PC-3 (cell line): Measurements from ENCODE around the gene ILDR1. TPM values are rescaled to one million over a fixed set of nuclear protein-coding genes. Genes with fewer than 3 reads are reported as not detected.

Experiments
- ATAC-seq: fragments of 200-7000 bp; cut with Tn5 transposase; 2 replicates; pipeline ENCODE4 v1.9.1; 2020; ENCODE audit warnings: mild to moderate bottlenecking, moderate library complexity
- Bru-seq: library from RNA; stranded (reverse); fragments of 400-500 nt; gene quantifications from one replicate; lab custom pipeline; 2021; lab: Mats Ljungman, UMichigan
- BruChase-seq, 2 experiments: library from RNA; stranded (reverse); fragments of 400-500 nt; gene quantifications; one replicate each; lab custom pipeline; 2021; lab: Mats Ljungman, UMichigan
- BruUV-seq: library from RNA; stranded (reverse); fragments of 400-500 nt; replicated peaks from 2 replicates; lab custom pipeline; 2021; lab: Mats Ljungman, UMichigan
- CTCF ChIA-PET: fragments of 300-600 bp; sonication (Branson Sonifier 250); formaldehyde crosslinking; loops from one replicate; lab custom pipeline; 2022; ENCODE audit warnings: antibody characterized with exemption; lab: Charles Lee
- POLR2A ChIA-PET: fragments of 300-600 bp; sonication (Branson Sonifier 250); formaldehyde crosslinking; loops from one replicate; lab custom pipeline; 2022; ENCODE audit warnings: antibody characterized with exemption; ENCODE audit not compliant: unreplicated experiment; lab: Charles Lee
- DNase-seq: peaks from one replicate; pipeline ENCODE4 v3.0.0-alpha.2; 2015
- H2AFZ ChIP-seq: fragments of 300-600 bp; sonication (generic); 2 replicates; pipeline ENCODE4 v1.6.0; 2016; ENCODE audit warnings: antibody characterized with exemption, low read length
- H3F3A ChIP-seq: fragments of 300-600 bp; sonication (generic); one replicate; pipeline ENCODE4 v1.6.0; 2017; ENCODE audit warnings: antibody characterized with exemption, low read length, control low read depth, mild to moderate bottlenecking; ENCODE audit not compliant: unreplicated experiment
- H3K27ac ChIP-seq: fragments of 300-600 bp; sonication (generic); 2 replicates; pipeline ENCODE4 v1.5.1; 2016; ENCODE audit warnings: mild to moderate bottlenecking, low read length
- H3K27me3 ChIP-seq: fragments of 300-600 bp; sonication (generic); 2 replicates; pipeline ENCODE4 v1.6.1; 2016; ENCODE audit warnings: low read length, mixed read lengths
- H3K36me3 ChIP-seq: fragments of 300-600 bp; sonication (generic); 2 replicates; pipeline ENCODE4 v1.6.1; 2016; ENCODE audit warnings: low read depth, mixed run types, low read length, mixed read lengths
- H3K4me1 ChIP-seq: fragments of 300-600 bp; sonication (generic); 2 replicates; pipeline ENCODE4 v1.5.1; 2016; ENCODE audit warnings: low read length; ENCODE audit not compliant: insufficient read depth
- H3K4me2 ChIP-seq: fragments of 300-600 bp; sonication (generic); 2 replicates; pipeline ENCODE4 v1.6.0; 2016; ENCODE audit warnings: low read length
- H3K4me3 ChIP-seq: fragments of 300-600 bp; sonication (generic); 2 replicates; pipeline ENCODE4 v1.5.1; 2016; ENCODE audit warnings: mild to moderate bottlenecking, low read length, mixed read lengths
- H3K79me2 ChIP-seq: fragments of 300-600 bp; sonication (generic); 2 replicates; pipeline ENCODE4 v1.6.1; 2017; ENCODE audit warnings: low read length, mixed read lengths
- H3K9ac ChIP-seq: fragments of 300-600 bp; sonication (generic); 2 replicates; pipeline ENCODE4 v1.6.0; 2016; ENCODE audit warnings: mild to moderate bottlenecking, low read length
- H3K9me2 ChIP-seq: fragments of 300-600 bp; sonication (generic); replicated peaks from 2 replicates; pipeline ENCODE4 v1.6.1; 2016; ENCODE audit warnings: mixed run types, low read length, mixed read lengths
- H3K9me3 ChIP-seq: fragments of 300-600 bp; sonication (generic); 2 replicates; pipeline ENCODE4 v1.6.1; 2016; ENCODE audit warnings: low read length, mixed read lengths
- H4K20me1 ChIP-seq: fragments of 300-600 bp; sonication (generic); 2 replicates; pipeline ENCODE4 v1.6.1; 2016; ENCODE audit warnings: low read length, mixed read lengths
- CTCF ChIP-seq: fragments of 300-600 bp; sonication (generic); conservative IDR thresholded peaks from 2 replicates; pipeline ENCODE4 v1.5.1; 2017; ENCODE audit warnings: antibody characterized with exemption, low read depth, mild to moderate bottlenecking, low read length
- EZH2 ChIP-seq: fragments of 300-600 bp; sonication (generic); IDR thresholded peaks from one replicate; pipeline ENCODE4 v1.6.1; 2017; ENCODE audit warnings: antibody characterized with exemption, mild to moderate bottlenecking, low read length; ENCODE audit not compliant: unreplicated experiment
- EZH2phosphoT487 ChIP-seq: fragments of 300-600 bp; sonication (generic); IDR thresholded peaks from 2 replicates; pipeline ENCODE4 v1.6.1; 2018; ENCODE audit warnings: mild to moderate bottlenecking, antibody characterized with exemption, low read length, borderline replicate concordance
- intact Hi-C: fragments of 100-400 bp; cut with micrococcal nuclease; formaldehyde crosslinking; loops from 2 replicates; pipeline ENCODE4 v1.9.0; 2023
- long read RNA-seq: library from polyadenylated mRNA; unstranded; transcript quantifications from one replicate; pipeline ENCODE4 v2.0.0, GENCODE V29; 2021; ENCODE audit not compliant: unreplicated experiment
- total RNA-seq: library from RNA; depleted of rRNA; stranded (reverse); fragments of >200 nt; gene quantifications from 2 replicates; pipeline ENCODE4 v1.2.3, GENCODE V29; 2014; rRNA removed

ILDR1 gene
- 4.8 and 5.6 TPM in 2 replicates for total RNA-seq
- Bru-seq, nascent RNA, result percentile 43 among the genes with signal in this experiment
- BruChase-seq, experiment 1, labeled RNA remaining after a 6-hour chase, result percentile 35 among the genes with signal in this experiment
- percentile 33 among the genes with signal in this experiment for BruChase-seq, experiment 2, labeled RNA remaining after a 2-hour chase
- long read RNA-seq, transcript ILDR1-202 (8 exons, 2,855 nt), result major isoform, 19 of 32 reads
- long read RNA-seq, partial matches to known transcripts, result 7 of 32 reads
- long read RNA-seq, other reads (novel, unspliced or antisense), result 4 of 32 reads

GRCh38 chr3:122021811-122022401 is at the start of gene ILDR1:
Gene ILDR1, minus strand, starts transcription at chr3:122022247. Its CDS starts 170 bp downstream, at chr3:122022077.
- intact Hi-C loops, result no loop called here
- H3K27me3 ChIP-seq, result no peaks in the 10 kb centered on the region
- no peaks in the 10 kb centered on the region for H3K9me2 ChIP-seq
- peak within 1 kb of the TSS; percentile 55 for H3K9ac ChIP-seq
- ATAC-seq, result peak; percentile 94
- peak within 1 kb of the TSS; percentile 82 for H3K4me3 ChIP-seq
- H3K9me3 ChIP-seq, result no peaks in the 10 kb centered on the region
- peak within 1 kb of the TSS; percentile 91 for H3K4me2 ChIP-seq
- TSS peak; percentile 52 for BruUV-seq
- DNase-seq, result peak; percentile 79
- no peak for TF ChIP-seq EZH2phosphoT487
- TF ChIP-seq CTCF, result no peak
- no peak for TF ChIP-seq EZH2
- H3F3A ChIP-seq, result no peaks in the 10 kb centered on the region
- no peaks in the 10 kb centered on the region for H3K36me3 ChIP-seq
- H2AFZ ChIP-seq, result peak within 1 kb of the TSS; percentile 97
- no peaks in the 10 kb centered on the region for H4K20me1 ChIP-seq
- ChIA-PET POLR2A (no interaction called here), CTCF (no interaction called here)
- peaks cover 7% of the 10 kb centered on the region for H3K4me1 ChIP-seq
- H3K27ac ChIP-seq, result no peak within 1 kb of the TSS
- no peaks in the 10 kb centered on the region for H3K79me2 ChIP-seq

GRCh38 chr3:122067588-122068240 is 45.7 kb upstream of the ILDR1 start:
- no TSS peak for BruUV-seq
- H3K4me1 ChIP-seq, result no peaks in the 10 kb centered on the region
- no peak overlapping the region for H3K4me3 ChIP-seq
- ChIA-PET POLR2A (no interaction called here), CTCF (no interaction called here)
- no peak overlapping the region for H3K9ac ChIP-seq
- no peak overlapping the region for H3K4me2 ChIP-seq
- no peaks in the 10 kb centered on the region for H4K20me1 ChIP-seq
- TF ChIP-seq CTCF (no peak), EZH2phosphoT487 (no peak), EZH2 (no peak)
- ATAC-seq, result no peak
- H3K9me2 ChIP-seq, result no peaks in the 10 kb centered on the region
- no peak overlapping the region for H2AFZ ChIP-seq
- DNase-seq, result no peak
- no peaks in the 10 kb centered on the region for H3K79me2 ChIP-seq
- no peak overlapping the region for H3K27ac ChIP-seq
- no peaks in the 10 kb centered on the region for H3K36me3 ChIP-seq
- no peaks in the 10 kb centered on the region for H3K27me3 ChIP-seq
- no peaks in the 10 kb centered on the region for H3F3A ChIP-seq
- H3K9me3 ChIP-seq, result no peaks in the 10 kb centered on the region
- intact Hi-C loops, result no loop called here

GRCh38 chr3:122067214-122067550 is 45.1 kb upstream of the ILDR1 start:
- ATAC-seq, result no peak
- Histone ChIP-seq H3K36me3 (no peaks in the 10 kb centered on the region), H4K20me1 (no peaks in the 10 kb centered on the region), H3K79me2 (no peaks in the 10 kb centered on the region), H3K4me2 (no peak overlapping the region), H3K27ac (no peak overlapping the region), H3K9ac (no peak overlapping the region), H3K4me3 (no peak overlapping the region), H3K9me3 (no peaks in the 10 kb centered on the region), H2AFZ (no peak overlapping the region), H3K9me2 (no peaks in the 10 kb centered on the region), H3F3A (no peaks in the 10 kb centered on the region), H3K4me1 (no peaks in the 10 kb centered on the region), H3K27me3 (no peaks in the 10 kb centered on the region)
- no peak for TF ChIP-seq EZH2
- TF ChIP-seq CTCF, result no peak
- no peak for TF ChIP-seq EZH2phosphoT487
- no peak for DNase-seq
- no TSS peak for BruUV-seq
- intact Hi-C loops, result no loop called here
- CTCF ChIA-PET, result no interaction called here
- POLR2A ChIA-PET, result no interaction called here
